Activated CD4-positive, alpha-beta T cell treated with anti-CD3 and anti-CD28 coated beads for 48 hours (primary cell): Measurements from ENCODE around the gene CBLN1.

Source experiments
- DNase-seq: peaks from one replicate; pipeline ENCODE4 v3.0.0-alpha.2; 2020

Gene CBLN1

DNA sequence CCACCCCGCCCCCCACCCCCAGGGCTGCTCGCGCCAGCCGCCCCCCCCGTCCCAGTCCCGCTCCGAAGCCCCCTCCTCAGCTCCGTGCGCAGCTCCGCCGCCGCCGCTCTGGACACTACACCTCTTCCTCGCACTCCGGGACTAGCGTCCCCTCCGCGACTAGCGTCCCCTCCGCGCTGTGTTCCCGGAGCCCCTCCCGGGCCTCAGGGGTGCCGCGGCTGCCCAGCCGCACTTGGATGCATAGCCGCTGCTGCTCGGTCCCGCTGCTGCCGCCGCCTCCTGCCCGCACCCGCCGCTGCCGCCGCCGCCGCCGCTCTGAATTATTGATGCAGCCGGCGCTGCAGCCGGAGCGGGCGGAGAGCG, at the start of gene CBLN1:
TSS of gene CBLN1 (minus strand) at position 359 of the 363 bp plus-strand sequence. CDS start 373 bp downstream, outside the sequence.
- DNase-seq: no peak

DNA sequence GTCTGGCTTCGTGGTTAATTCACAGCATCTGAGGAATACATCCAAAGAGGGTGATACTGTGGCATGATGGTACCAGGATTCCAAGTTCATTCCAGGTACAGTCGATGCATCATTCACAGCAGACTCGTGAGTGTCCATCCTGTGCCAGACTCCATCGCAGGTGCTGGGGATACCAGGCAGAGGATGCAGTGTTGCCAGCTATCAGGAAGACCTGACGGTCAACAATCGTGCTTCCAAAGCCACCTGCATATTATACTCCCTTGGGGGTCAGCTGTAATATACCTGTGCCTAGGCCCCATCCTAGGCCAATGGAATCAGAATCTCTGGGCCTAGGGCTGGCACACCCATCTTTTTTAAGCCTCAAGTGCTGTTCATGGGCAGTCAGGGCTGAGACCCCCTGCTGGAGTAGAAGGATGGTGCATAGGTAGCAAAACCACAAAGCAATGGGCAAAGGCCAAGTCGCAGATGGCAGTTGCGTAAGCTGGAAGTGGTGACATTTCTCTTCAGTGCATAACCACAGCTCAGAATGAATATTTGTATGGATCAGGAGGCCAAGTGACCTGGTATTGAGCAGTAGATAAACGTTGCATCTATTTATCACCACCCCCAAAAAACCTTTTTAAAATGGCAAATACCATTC, 49.0 kb upstream of the CBLN1 start:
- DNase-seq: no peak

DNA sequence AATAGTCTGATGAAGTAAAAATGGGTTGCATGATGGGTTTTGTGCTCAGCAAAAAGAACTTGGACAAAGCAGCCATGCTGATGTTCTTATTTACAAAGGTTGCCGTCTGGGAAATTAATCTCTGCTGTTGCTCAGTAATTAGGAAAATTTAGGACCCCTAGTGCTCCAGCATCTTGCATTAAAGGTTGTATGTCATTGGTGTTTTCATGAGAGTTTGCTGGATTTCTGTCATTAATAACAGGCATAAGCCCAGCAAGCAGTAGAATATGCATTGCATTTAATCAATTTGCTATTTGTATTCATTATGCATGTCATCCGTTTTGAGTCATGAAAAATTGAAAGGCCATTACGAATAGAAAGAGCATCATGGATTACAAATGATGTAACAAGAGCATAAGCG, 46.7 kb upstream of the CBLN1 start:
- DNase-seq: no peak

DNA sequence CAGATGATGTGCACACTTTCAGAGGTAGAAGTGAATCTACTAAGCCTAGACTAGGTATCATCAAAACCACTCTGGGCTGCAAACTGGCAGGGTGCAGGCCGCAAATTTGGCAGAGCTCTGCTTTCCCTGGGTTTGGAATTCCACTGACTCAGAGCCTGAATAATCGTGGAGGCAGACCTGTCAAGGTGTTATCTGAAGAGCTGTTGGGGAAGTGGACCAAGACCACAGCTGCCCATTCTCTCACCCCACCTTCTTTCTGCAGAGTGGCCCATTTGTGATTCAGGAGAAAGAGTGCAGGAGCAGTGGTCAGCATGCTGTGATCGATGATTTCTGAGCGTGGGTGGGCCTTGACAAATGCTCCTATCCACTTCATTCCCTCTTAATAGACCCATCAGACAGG, 45.8 kb upstream of the CBLN1 start:
- DNase-seq: no peak

DNA sequence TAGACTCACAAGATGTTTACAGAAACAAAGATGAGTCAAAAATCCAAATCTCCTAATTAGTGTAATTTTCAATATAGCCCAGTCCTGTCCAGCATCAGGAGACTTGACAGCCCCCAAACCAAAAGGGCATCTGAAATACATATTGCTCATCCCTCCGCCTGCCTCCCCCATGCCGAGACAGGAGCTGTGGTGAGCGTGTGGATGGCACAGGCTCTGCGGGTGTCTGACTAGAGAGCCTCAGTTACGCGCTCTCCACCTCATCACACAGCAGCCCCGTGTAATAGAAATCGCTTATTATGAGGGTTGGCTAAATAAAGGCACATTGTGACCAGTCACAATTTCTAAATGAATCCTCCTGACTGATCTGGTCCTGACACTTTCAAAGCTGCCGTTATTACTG, 43.1 kb upstream of the CBLN1 start:
- no peak for DNase-seq

DNA sequence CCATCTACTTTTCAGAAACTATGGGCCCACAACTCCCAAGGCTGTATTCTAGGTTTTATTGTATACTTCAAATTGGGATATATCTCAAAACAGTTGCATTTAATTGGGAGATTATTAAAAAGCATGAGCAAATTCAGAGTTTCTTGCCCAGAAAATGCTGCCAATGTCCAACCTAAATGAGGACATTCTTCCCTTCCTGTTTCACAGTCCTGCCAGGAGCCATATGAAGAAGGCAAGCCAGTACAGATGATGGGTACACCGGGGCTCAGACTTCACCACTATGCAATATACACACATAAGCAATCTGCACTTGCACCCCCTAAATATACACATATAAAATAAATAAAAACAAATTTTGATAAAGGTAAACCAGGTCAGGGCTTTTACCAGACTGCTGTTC, 34.0 kb upstream of the CBLN1 start:
- no peak for DNase-seq

DNA sequence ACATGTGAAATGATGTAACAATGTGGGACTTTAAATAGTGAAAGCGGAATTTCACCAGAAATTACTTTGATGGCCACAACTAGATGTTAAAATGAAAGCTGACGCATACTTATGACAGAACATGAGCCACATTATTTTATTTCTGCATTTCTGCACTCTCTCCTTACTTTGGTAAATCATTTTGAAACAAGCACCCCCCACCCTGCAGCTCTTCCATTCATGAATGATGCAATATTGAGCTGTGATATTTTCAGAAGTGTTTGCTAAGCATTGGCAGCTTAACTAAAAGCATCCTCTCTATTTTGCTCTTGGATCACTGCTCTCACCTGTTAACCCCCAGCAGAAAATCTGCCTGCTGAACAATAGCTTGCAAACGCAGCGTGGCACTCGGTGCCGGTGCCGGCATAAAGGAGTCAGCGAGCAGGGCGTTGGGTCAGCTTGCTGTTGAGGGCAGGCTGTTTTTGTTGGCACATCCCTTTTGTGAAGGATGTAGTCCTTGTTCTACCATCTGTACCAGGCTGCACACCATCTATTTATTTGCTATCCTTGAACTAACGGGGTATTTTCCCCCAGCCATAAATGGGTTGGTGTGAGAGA, 30.8 kb upstream of the CBLN1 start:
- no peak for DNase-seq

DNA sequence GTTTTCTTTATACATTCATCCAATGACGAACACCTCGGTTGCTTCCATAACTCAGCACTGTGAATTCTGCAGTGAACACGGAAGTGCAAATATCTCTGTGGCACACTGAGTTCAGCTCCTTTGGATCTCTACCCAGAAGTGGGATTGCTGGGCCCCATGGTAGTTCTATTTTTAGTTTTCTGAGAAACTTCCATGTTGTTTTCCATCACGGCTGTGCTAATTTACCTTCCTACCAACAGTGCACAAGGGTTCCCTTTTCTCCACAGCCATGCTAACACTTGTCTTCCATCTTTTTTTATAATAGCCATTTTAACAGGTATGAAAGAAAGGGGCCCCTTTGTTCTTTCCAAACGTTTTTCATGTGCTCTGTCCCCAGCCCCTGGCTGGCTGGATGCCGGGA, 30.2 kb upstream of the CBLN1 start:
- no peak for DNase-seq

DNA sequence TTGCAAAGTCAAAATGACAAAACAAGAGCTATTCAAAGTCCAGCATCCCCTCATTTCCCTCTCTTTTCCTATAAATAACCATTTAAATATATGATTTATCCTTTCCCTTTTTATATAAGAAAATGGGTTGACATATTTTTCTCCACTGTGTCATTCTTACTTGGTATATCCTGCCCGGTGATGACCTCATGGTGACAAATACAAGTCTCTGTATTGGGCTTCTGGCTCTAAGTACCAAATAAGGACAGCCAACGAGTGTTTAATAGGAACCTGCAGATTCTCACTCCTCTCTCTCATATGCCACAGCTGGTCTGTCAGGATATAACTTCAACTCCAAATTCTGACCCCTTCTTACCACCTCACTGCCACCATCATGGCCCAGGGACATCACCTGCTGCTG, 25.5 kb upstream of the CBLN1 start:
- no peak for DNase-seq

DNA sequence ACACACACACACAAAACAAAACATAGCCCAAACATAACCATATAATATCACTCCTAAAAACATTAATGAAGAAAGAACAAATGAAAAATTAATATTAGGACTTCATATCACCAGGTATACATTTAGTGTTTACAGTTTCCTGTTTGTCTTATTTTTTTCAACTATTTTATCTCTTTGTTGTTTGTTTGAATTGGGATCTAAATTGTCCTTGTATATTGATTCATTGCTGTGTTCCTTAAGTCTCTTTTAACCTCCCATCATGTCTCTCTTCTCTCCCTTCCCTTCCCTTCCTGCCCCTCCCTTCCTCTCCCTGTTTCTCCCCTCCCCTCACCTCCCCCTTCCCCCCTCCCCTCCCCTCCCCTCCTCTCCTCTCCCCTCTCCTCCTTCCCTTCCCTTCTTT, 23.8 kb upstream of the CBLN1 start:
- DNase-seq: no peak

DNA sequence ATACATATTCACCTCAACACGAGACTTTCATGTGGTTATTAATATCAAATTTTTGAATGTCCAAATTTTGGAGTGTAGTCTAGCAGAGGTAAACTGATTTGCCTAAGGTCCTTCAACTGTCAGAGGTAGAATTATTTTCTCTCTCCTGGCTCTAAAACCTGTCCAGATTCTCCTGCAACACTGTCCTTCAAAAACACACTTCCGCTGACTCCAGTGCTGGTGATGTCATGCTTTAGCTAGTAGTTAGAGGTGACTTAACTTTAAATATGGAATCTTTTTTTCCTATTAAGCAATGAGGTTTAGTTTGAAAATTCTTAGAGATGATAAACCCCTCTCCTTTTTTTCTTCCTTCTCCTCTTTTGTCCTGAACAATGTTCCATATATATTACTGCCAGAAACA, 10.8 kb upstream of the CBLN1 start:
- no peak for DNase-seq

DNA sequence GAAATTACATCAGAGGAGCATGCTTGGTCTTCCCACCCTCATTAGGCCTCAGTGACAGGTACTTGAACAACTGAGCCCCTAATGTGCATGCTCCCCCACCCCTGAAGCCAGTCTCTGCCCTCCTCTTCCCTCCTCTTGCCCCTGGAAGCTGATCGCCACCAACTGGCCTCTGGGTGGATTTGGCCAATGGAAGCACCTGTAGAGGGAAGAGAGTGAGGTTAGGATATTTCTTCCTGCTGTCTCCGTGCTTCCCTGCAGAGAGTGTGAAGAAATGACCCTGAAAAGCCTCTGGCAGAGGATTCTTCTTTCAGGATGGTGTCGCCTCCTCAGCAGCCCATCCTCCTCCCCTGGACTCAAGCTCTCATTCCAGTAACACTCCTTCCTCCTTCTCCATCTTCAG, 5.9 kb upstream of the CBLN1 start:
- no peak for DNase-seq

DNA sequence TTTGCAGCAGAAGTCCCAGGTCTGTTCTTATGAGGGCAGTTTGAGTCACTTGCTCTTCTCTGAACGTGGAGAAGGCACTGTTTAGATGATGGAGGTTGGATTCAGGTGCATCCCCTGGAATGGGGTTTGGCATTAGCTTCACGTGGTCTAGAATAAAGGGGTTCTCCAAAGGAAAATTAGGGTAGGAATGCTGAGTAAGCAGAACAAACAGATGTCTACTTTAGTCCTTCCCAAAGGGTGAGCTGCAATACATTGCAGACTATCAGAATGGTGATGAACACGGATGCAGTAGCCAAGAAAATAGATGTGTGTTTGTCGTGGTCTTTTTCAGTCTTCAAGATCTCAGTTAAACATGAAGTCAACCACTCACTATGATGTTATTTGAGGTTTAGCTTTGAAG, 3.3 kb upstream of the CBLN1 start:
- no peak for DNase-seq

DNA sequence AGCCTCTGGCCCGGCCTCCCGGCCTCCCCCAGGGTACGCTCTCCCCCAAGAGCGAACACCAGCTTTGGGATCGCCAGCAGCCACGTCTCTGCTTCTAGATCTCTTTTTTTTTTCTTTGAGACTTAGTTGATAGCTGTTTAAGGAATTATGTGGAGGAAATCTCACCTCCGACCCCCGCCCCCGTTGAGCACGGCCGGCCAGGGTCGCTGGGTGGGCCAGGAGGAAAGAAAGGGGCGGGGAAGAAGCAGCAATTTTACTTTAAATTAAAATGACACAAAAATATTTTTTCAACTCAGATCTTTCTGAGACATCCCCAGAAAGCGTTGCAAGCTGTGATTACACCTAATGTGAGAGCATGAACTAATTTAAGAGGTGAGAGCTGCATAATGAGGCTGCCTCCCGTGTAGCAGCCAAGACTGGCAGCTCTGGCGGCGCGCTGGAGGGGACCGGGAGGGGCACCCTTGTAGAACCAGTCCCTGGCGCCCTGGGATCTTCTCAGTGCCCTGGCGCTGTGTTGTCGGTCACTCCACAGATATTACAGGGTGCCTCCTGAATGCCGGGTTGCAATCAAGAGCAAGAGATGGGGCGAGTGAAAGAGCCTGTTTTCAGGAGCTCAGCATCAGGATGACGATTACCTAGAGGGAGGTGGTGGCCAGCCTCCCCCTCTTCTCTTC, 1.9 kb upstream of the CBLN1 start:
- DNase-seq: no peak

DNA sequence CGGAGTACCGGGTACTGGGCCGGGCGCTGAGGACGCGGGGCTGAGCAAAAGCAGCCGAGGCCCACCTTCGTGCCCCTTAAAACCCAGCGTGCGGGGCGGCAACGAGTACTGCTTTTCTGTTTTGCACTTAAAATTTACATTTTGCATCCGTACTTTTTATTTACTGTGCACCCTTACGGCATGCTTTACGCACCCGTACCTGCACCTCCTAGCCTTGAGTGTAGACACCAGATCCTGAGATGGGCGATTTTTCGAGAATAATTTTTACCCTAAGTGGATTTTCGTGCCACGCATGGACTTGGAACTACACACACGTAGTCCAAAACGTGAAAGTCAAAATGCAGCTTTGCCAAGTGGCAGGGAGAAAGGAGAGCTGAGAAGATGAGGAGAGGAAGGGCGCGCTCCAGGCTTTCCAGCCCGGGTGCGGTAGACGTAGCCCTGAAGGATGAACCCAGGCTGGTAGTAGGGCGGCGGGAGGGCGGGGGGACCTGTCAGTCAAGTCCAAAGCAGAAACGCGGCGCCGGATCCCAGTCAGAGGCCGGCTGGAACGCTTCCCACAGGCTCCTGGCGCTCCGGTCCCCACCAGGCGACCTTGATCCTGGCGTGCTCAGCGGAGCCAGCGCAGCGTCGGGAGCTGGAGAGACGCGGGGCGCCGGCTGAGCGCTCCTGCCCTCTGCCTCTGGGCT, 1.2 kb upstream of the CBLN1 start:
- no peak for DNase-seq

DNA sequence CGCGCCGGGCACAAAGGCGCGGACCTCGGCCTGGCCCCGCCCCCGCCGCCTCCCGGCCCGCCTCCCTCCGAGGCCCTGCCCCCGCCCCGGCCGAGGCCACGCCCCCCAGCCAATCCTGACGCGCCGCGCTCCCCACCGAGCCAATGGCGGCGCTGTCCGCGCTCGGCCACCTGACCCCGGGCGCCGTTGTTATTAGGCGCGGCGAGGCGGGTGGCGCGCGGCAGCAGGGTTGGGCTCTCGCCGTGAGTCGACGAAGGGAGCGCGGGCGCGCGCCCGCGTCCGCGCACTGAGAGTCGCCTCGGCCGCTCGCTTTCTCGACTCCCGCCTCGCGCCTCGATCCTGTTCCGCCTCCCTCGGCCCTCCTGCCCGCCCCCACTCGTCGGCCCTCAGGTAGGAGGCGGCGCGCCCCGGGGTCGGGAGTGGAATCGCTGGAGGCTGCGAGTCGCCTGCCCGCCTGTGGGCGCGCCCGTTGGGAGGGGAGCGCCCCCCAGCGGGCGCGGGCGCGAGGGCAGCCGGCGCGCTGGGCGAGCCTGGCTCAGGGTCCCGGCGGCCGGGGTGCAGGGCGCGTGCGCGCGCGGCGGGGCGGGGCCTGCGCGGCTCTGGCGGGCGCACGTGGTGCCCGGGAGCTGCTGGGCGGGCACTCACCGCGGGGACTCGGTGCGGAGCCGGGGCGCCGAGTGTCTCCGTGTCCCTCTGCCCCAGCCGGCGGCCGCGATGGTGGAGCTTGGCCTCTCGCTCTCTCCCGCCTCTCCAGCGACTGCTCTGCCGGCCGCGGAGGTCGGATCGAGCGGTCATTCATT, 405 bp upstream of the CBLN1 start:
- peak; percentile 87 for DNase-seq

DNA sequence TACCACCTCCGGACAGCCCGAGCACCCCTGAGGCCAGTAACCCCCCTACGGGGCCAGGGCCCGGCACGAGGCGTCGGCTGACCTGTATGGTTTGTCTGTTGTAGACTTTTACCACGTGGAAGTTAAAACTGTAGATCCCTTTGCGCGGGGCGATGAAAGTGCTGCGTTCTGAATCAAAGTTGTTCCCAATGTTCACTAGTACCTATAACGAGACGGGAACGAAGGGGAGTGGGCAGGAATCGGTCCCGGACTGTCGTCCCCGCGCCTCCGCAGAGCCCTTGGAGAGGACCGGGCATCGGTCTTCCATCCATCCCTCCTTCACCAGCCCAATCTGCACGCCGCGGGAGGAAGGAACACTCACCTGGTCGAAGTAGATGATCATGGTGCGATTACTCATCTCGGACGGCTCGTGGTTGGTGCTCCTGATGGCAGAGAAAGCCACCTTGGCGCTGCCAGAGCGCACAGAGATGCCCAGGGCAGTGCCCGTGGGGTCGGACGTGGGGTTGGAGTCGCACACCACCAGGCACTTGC, 732 bp downstream of the CBLN1 start:
- DNase-seq: no peak

DNA sequence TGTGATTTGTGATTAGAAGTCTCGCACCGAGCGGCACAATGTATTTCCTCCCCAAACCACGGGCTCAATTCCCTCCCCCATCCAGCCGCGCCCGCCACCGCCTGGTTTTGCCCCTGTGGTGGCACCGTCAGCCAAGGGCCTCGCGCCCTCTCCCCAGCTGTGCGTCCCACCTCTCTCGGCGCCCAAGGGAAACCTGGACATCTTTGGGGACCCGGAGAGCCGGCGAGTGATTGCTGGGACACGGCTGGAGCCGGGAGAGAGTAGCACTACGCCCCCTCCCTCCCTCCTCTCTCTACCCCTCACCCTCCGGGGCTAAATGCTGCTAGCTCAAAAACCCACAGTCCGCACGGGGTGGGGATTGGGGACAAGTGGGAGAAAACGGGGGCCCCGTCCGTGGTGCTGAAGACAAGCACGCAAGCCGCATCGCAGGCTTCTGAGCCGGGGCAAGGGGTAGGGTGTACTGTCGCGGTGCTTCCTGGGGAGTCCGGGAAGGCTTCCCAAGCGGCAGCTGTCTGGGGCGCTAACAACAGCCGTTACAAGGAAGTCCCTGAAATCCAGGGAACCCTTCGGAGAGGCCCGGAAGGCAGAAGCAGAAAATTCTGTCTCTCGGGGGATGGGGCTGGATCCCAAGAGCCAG, 1.4 kb downstream of the CBLN1 start:
- peak; percentile 31 for DNase-seq

DNA sequence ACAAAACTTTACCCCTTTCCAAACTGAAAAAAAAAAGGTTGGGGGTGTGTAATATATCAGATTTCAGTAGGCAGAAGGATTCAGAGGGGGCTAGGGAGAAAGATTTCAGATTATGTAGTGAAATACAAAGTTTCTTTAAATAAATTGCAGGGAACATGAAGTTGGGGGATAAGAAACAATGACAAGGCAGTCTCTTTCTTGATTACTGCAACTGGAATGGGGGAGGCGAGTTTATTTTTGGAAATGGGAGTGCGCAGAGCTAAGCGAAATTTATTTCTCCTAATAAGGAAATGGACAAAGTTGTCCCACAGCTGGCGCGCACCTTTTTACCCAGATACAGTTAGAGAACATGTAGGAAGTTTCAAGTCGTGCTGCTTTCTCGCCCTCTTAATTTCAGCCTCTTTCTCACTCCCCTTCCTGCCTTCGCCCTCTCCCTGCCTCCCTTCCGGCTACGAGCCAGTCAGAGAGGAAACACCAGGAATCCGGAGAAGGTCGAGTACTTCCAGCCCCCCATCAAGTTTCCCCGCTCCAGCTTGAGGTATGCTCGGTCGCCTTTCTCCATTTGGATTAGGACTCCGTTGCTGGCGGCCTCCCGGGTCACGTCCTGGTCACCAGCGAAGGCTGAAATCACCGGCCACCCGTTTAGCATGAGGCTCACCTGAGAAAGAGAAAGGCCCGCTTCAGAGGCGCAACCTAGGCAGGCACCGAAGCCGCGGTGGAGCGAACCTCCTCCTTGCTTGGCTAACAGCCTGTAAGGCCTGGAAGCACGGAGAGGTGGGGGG, 2.5 kb downstream of the CBLN1 start:
- no peak for DNase-seq

DNA sequence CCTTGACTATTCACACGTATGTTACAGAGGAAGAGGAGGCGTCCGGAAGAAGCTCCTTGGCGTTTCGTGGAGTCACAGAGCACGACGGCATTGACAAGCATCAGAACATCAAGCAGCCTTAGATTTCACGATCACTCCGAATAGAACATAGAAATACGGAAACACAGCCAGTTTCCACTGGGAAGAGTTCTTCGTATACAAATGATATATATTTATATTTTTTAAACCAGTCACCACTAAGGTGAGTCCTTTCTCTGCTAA, 3.1 kb downstream of the CBLN1 start:
- no peak for DNase-seq

DNA sequence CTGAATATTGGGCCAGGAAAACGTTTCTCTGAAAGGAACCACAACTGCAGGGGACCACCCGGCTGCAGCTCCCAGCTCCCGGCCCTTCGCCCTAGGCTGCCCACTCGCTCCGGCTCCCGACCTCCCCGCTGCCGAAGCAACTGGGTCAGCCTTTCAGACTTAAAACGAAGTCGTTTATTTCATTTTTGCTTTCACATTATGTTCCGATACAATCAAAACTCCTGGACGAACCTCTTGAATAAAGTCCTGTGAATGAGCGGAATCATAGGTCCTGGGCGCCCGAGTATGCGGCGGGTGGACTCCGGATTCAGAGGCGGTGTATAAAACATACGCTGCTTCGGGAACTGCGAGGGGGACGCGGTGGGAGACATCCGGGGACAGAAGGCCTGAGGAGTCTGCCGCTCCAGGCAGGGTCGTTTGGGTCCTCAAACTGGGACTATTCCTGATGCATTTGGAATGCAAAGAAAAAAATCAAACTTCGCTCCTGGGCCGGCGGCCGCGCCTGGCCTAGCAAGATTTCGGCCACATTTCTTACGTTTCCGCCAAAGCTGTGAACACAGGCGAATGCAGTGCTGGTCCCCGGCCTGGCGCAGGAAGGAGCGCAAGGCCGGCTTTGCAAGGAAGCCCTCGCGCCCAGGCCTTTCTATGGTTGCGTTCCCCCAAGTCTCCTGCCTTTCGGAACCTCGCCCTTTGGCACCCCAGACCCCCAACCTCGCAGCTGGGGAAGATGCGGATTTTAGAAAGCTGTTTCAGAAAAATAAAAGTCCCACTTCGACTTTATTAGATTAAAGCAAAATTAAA, 3.7 kb downstream of the CBLN1 start:
- no peak for DNase-seq
